DOHH2 (cell line): ENCODE results near the gene SH2D3A.
"Not testable (repeated sequence)": the region's sequence is repeated elsewhere in the genome, so short reads cannot be mapped to it uniquely, and the experiment has no call there.

ENCODE experiments used
- H3F3A ChIP-seq: fragments of 200-600 bp; sonication (generic), shearing (Covaris generic); 2 replicates; pipeline ENCODE4 v1.6.0; 2016; ENCODE audit warnings: antibody characterized with exemption, mild to moderate bottlenecking; ENCODE audit not compliant: control insufficient read depth, insufficient read depth
- H3K27ac ChIP-seq: fragments of 200-600 bp; sonication (generic); 2 replicates; pipeline ENCODE4 v1.5.1; 2014; ENCODE audit warnings: low read depth, mild to moderate bottlenecking, low read length, moderate library complexity
- H3K27me3 ChIP-seq: fragments of 200-600 bp; sonication (generic); 2 replicates; pipeline ENCODE4 v1.6.1; 2014; ENCODE audit warnings: mild to moderate bottlenecking, low read length, mixed read lengths; ENCODE audit not compliant: control insufficient read depth
- H3K36me3 ChIP-seq: fragments of 200-600 bp; sonication (generic); 2 replicates; pipeline ENCODE4 v1.6.1; 2014; ENCODE audit warnings: mild to moderate bottlenecking, low read length, moderate library complexity, mixed read lengths; ENCODE audit not compliant: control insufficient read depth
- H3K4me1 ChIP-seq: fragments of 200-600 bp; sonication (generic); 2 replicates; pipeline ENCODE4 v1.6.1; 2014; ENCODE audit warnings: mild to moderate bottlenecking, low read length, mixed read lengths; ENCODE audit not compliant: control insufficient read depth
- H3K4me2 ChIP-seq: fragments of 200-600 bp; sonication (generic); 2 replicates; pipeline ENCODE4 v1.6.0; 2014; ENCODE audit warnings: mild to moderate bottlenecking, low read length, moderate library complexity
- H3K4me3 ChIP-seq: fragments of 200-600 bp; sonication (generic); 2 replicates; pipeline ENCODE4 v1.5.1; 2014; ENCODE audit warnings: mild to moderate bottlenecking, low read length, mixed read lengths
- H3K79me2 ChIP-seq: fragments of 200-600 bp; sonication (generic); 2 replicates; pipeline ENCODE4 v1.6.1; 2014; ENCODE audit warnings: mild to moderate bottlenecking, low read length, mixed read lengths; ENCODE audit not compliant: control insufficient read depth
- H3K9me2 ChIP-seq: fragments of 200-600 bp; sonication (generic); replicated peaks from 2 replicates; pipeline ENCODE4 v1.6.1; 2014; ENCODE audit warnings: mild to moderate bottlenecking, low read length, mixed read lengths; ENCODE audit not compliant: control insufficient read depth
- H3K9me3 ChIP-seq: fragments of 200-600 bp; sonication (generic); 2 replicates; pipeline ENCODE4 v1.6.1; 2014; ENCODE audit warnings: antibody characterized with exemption, low read length, mixed read lengths; ENCODE audit not compliant: control insufficient read depth, insufficient read depth
- H4K20me1 ChIP-seq: fragments of 200-600 bp; sonication (generic); 2 replicates; pipeline ENCODE4 v1.6.0; 2014; ENCODE audit warnings: low read depth, mild to moderate bottlenecking, antibody characterized with exemption, low read length, moderate library complexity; ENCODE audit not compliant: control insufficient read depth, insufficient read depth
- CTCF ChIP-seq: fragments of 200-600 bp; sonication (generic); IDR thresholded peaks from one replicate; pipeline ENCODE4 v1.5.1; 2014; ENCODE audit warnings: antibody characterized with exemption, mild to moderate bottlenecking, low read depth, low read length; ENCODE audit not compliant: poor library complexity, severe bottlenecking
- EZH2phosphoT487 ChIP-seq: fragments of 200-600 bp; sonication (generic); IDR thresholded peaks from 2 replicates; pipeline ENCODE4 v1.6.1; 2017; ENCODE audit warnings: borderline replicate concordance, mild to moderate bottlenecking, antibody characterized with exemption, low read length, moderate library complexity, mixed read lengths

SH2D3A gene

GRCh38 chr19:6779206-6779605, 12.0 kb upstream of the SH2D3A start:
- Histone ChIP-seq H3K79me2 (peaks cover 93% of the 10 kb centered on the region), H3K9me2 (no peaks in the 10 kb centered on the region), H3K27ac (no peak overlapping the region), H3K4me3 (no peak overlapping the region), H3K27me3 (no peaks in the 10 kb centered on the region), H3K36me3 (peaks cover 27% of the 10 kb centered on the region), H3K4me1 (peaks cover 33% of the 10 kb centered on the region), H3F3A (no peaks in the 10 kb centered on the region), H4K20me1 (peaks cover 11% of the 10 kb centered on the region), H3K4me2 (no peak overlapping the region), H3K9me3 (no peaks in the 10 kb centered on the region)
- TF ChIP-seq CTCF (no peak), EZH2phosphoT487 (no peak)

- Histone ChIP-seq H3K79me2 (peaks cover 90% of the 10 kb centered on the region), H3K4me1 (peaks cover 33% of the 10 kb centered on the region), H3K27ac (no peak overlapping the region), H4K20me1 (peaks cover 11% of the 10 kb centered on the region), H3K4me3 (no peak overlapping the region), H3K27me3 (no peaks in the 10 kb centered on the region), H3K9me3 (no peaks in the 10 kb centered on the region), H3K4me2 (no peak overlapping the region), H3K36me3 (peaks cover 28% of the 10 kb centered on the region), H3K9me2 (no peaks in the 10 kb centered on the region), H3F3A (no peaks in the 10 kb centered on the region)
- TF ChIP-seq EZH2phosphoT487: no peak
These were observed 11.2 kb upstream of the SH2D3A start for GRCh38 chr19:6778386-6778785.

- no peak overlapping the region for H3K27ac ChIP-seq
- H3F3A ChIP-seq: peaks cover 4% of the 10 kb centered on the region; the same call in 1 of the 2 replicates
- H3K4me1 ChIP-seq: peaks cover 33% of the 10 kb centered on the region
- TF ChIP-seq CTCF (no peak), EZH2phosphoT487 (no peak)
- no peak overlapping the region for H3K4me3 ChIP-seq
- no peaks in the 10 kb centered on the region for H3K27me3 ChIP-seq
- H3K4me2 ChIP-seq: no peak overlapping the region
- no peaks in the 10 kb centered on the region for H3K9me3 ChIP-seq
- H3K36me3 ChIP-seq: peaks cover 35% of the 10 kb centered on the region
- peaks cover 92% of the 10 kb centered on the region for H3K79me2 ChIP-seq
- peaks cover 11% of the 10 kb centered on the region for H4K20me1 ChIP-seq
- no peaks in the 10 kb centered on the region for H3K9me2 ChIP-seq
These were observed 10.2 kb upstream of the SH2D3A start for GRCh38 chr19:6777434-6777833.

- Histone ChIP-seq H3K4me1 (peaks cover 37% of the 10 kb centered on the region), H3K36me3 (peaks cover 35% of the 10 kb centered on the region), H3K9me2 (no peaks in the 10 kb centered on the region), H3K4me2 (no peak overlapping the region), H3K79me2 (peaks cover 89% of the 10 kb centered on the region), H3K27me3 (no peaks in the 10 kb centered on the region), H3K9me3 (no peaks in the 10 kb centered on the region), H4K20me1 (peaks cover 11% of the 10 kb centered on the region), H3K27ac (no peak overlapping the region), H3K4me3 (no peak overlapping the region), H3F3A (peaks cover 4% of the 10 kb centered on the region; the same call in 1 of the 2 replicates)
- TF ChIP-seq CTCF (no peak), EZH2phosphoT487 (no peak)
These were observed 9.8 kb upstream of the SH2D3A start for GRCh38 chr19:6776999-6777398.

GRCh38 chr19:6776045-6776444, 8.8 kb upstream of the SH2D3A start:
- not testable (repeated sequence) for H3K9me3 ChIP-seq, H3F3A ChIP-seq, H3K4me3 ChIP-seq, H3K27me3 ChIP-seq, H3K4me2 ChIP-seq, H3K27ac ChIP-seq, H3K9me2 ChIP-seq
- H3K4me1 ChIP-seq: peaks cover 39% of the 10 kb centered on the region
- peaks cover 33% of the 10 kb centered on the region for H3K36me3 ChIP-seq
- peaks cover 80% of the 10 kb centered on the region for H3K79me2 ChIP-seq
- peaks cover 11% of the 10 kb centered on the region for H4K20me1 ChIP-seq
